ENCODE measurements around the gene ZDHHC14.

Gene ZDHHC14

DNA sequence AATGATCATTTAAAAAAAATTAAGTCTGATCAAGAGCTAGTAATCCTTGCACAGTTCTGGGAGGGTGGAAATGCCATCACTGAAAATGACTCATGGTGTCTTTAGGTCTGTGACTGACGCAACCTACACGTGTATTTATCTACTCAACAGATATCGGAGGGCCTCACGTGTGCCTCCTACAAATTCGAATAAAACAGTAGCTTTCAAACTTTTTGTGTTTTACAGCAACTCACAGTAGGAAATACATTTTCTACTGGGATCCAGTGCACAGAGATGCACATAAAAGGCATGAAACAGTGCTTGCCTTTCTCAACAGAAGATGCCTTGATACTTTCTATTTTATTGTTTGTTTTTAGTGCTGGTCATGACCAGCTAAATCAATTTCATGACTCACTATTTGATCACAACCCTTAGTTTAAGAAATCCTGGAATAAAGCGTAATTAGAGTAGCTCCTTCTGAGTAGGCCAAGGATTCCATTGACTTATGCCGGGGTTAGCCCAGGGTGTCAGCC is 232.1 kb downstream of the ZDHHC14 start:
- no peak for DNase-seq (ENCODE audit: low read depth, low spot score)
- H3K4me3 ChIP-seq (ENCODE audit: low read length), result no peak overlapping the region

DNA sequence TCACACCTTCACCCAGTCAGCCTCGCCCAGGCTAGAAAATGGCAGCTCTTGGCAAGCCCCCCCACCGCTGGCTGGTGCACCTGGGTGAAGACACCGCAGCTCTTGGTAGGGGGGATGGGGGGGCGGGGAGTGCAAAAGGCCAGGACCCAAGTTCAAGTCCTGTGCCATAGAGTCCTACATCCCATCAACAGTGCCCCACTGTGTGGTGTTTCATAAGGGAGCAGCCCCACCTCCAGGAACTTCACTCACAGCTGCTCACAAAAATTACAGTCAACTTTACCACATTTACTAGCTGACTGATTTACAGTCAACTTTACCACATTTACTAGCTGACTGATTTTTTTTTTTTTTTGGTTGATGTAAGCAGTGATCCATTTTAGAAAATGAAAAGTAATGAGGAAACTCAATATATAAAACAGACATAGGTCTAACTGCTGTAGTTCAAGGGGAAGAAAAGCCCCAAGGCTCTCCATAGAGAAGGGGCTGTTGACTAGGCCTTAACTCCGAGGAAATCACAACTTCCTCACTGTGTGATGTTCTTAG is 233.1 kb downstream of the ZDHHC14 start:
- peak; percentile 32 for DNase-seq (ENCODE audit: low read depth, low spot score)
- no peak overlapping the region for H3K4me3 ChIP-seq (ENCODE audit: low read length)

GRCh38 chr6:157615420-157615769 is 234.4 kb downstream of the ZDHHC14 start:
- no peak overlapping the region for H3K4me3 ChIP-seq (ENCODE audit: low read length)
- no peak for DNase-seq (ENCODE audit: low read depth, low spot score)

- H3K4me3 ChIP-seq (ENCODE audit: low read length), result no peak overlapping the region
- DNase-seq (ENCODE audit: low read depth, low spot score), result no peak
Observed at GRCh38 chr6:157615951-157616350, 235.0 kb downstream of the ZDHHC14 start.

DNA sequence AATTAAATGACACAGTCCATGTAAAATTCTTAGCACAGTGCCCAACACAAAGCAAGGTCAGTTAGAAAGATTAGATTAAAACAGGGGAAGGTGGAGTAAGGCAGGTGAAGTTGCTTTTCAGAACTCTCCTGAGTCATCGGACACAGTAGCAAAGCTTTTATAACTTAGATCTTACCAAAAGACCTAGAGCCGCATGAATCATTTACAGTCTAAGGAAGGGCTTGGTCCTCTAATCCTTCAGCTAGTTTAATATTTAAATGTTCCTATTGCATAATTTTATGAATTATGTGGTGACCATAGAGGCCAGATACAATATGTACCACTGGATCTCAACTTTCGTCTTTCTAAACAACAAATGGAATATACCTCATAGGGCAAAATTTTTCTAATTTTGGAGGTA is 240.0 kb downstream of the ZDHHC14 start:
- no peak for DNase-seq (ENCODE audit: low read depth, low spot score)
- no peak overlapping the region for H3K4me3 ChIP-seq (ENCODE audit: low read length)

DNA sequence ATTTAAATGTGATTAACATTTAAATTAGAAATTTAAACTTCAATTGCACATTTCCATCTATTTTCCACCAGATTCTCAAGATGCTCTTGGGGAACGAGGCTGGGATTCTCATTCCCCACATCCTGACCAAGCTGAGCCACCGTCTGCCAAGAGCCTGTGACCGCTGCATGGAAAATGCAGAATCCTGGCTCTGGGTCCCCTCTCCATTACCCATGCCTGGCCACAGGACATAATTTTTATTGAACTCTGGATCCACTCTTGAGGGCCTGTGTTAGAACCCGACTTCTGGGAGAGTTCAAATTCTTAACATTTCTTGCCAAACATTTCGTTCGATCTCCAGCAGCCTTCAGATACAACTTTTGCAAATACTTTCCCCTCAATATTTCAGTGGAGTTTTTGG is 240.4 kb downstream of the ZDHHC14 start:
- no peak overlapping the region for H3K4me3 ChIP-seq (ENCODE audit: low read length)
- no peak for DNase-seq (ENCODE audit: low read depth, low spot score)

DNA sequence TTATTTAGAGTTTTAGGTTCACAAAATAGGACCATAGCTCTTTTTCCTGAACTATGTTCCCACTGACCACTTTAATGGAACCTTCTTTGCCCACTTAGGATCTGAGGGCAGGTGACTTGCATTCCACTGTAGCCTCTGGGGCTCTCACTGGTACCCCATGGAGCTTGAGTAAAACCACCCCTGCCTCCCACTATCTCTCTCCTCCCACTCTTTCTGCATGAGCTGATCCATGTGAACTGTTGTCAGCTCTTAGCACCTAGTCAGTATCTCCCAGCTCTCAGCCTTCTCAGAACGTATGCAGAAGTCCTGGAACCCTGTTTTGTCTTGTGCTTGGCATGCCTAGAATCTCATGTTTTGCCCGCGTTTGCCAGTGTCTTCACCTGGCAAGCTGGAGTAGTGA is 241.4 kb downstream of the ZDHHC14 start:
- no peak for DNase-seq (ENCODE audit: low read depth, low spot score)
- no peak overlapping the region for H3K4me3 ChIP-seq (ENCODE audit: low read length)

DNA sequence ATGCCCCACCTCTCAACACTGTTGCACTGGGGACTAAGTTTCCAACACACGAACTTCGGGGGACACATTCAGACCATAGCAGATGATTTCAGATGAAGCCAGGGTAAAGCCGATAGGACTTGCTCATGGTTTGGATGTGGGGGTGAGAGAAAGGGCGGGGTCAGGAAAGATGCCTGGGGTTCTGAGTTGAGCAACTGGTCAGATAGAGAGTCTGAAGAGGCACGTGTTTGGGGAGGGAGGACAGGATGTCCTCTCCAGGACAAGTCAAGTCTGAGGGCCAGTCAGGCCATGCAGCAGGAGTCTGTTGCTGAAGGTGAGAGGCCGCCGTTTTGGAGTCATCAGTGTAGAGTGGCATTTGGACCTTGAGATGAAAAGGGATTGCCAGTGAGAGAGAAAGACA is 244.1 kb downstream of the ZDHHC14 start:
- no peak for DNase-seq (ENCODE audit: low read depth, low spot score)
- H3K4me3 ChIP-seq (ENCODE audit: low read length), result no peak overlapping the region

- H3K4me3 ChIP-seq (ENCODE audit: low read length), result no peak overlapping the region
- no peak for DNase-seq (ENCODE audit: low read depth, low spot score)
Observed at GRCh38 chr6:157625764-157626163, 244.8 kb downstream of the ZDHHC14 start.

DNA sequence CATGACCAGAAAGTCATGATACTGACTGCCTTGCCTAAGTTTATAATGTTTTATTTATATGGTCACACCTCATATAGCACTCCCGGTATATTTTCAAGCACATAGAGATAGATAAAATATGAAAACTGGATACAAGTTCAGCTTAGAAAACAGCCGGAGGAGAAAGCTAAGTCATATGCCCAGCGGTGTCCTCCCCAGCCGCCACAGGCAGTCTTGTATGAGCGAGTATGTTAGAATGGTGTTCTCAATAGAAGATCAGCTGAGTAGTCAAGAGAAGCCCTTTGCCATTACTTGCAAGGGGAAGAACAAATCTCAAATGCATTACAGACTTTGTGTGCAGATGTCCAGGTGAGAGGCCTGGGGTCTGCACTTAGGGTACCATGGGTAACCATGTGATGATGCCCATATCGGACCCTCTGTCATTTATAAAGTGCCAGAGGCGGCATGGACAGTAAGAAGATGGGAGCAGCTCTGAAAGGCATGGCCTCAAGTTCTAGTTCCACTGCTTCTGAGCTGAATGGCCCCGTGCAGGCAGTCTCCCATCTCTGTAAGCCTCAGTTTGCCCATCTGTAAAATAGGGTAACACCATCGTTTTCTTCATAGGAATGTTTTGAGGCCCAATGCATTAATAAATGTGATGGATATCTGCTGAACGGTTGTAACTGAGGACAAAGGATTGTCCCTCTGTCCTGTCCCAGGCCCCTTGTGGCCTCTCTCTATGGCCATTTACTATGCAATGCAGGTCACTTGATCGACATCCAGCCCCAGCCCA is 246.4 kb downstream of the ZDHHC14 start:
- H3K4me3 ChIP-seq (ENCODE audit: low read length), result no peak overlapping the region
- no peak for DNase-seq (ENCODE audit: low read depth, low spot score)

GRCh38 chr6:157628463-157628862 is 247.5 kb downstream of the ZDHHC14 start:
- no peak overlapping the region for H3K4me3 ChIP-seq (ENCODE audit: low read length)
- DNase-seq (ENCODE audit: low read depth, low spot score), result no peak

- DNase-seq (ENCODE audit: low read depth, low spot score), result peak; percentile 34
- no peak overlapping the region for H3K4me3 ChIP-seq (ENCODE audit: low read length)
Observed at GRCh38 chr6:157629220-157629619, 248.2 kb downstream of the ZDHHC14 start.

DNA sequence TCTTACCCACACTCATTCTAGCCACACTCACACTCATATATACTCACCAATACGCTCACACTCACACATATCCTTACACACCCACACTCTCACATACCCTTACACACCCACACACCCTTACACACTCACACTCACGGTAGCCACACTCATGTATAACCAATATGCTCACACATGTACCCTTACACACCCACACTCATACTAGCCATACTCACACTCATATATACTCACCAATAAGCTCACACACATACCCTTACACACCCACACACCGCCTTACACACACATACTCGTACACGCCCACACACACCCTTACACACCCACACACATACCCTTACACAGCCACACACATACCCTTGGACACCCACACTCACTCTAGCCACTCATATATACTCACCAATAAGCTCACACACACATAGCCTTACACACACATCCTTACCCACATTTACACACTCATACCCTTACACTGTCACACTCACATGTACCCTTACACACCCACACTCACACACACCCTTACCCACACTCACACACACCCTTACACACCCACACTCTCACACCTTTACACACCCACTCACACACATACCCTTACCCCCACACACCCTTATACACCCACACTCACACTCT is 249.6 kb downstream of the ZDHHC14 start:
- no peak overlapping the region for H3K4me3 ChIP-seq (ENCODE audit: low read length)
- no peak for DNase-seq (ENCODE audit: low read depth, low spot score)

DNA sequence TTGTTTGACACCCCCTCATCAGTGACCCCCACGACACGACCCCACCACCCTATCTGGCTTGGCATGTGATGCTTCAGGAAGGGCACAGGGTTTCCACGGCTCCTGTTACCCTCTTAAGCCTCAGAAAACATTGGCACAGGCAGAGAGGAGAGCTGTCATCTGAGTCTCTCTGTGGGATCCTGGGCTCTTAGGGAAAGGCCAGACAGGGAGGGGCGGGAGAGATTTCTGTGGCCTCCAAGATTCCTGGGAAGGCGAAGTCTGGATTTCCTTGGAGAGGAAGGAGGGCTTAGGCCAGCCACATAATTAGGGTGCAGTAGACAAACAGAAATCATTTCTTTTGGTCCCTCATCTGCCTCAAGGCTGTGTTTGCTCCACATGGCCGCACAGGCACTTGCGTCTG is 250.4 kb downstream of the ZDHHC14 start:
- no peak for DNase-seq (ENCODE audit: low read depth, low spot score)
- H3K4me3 ChIP-seq (ENCODE audit: low read length), result no peak overlapping the region

DNA sequence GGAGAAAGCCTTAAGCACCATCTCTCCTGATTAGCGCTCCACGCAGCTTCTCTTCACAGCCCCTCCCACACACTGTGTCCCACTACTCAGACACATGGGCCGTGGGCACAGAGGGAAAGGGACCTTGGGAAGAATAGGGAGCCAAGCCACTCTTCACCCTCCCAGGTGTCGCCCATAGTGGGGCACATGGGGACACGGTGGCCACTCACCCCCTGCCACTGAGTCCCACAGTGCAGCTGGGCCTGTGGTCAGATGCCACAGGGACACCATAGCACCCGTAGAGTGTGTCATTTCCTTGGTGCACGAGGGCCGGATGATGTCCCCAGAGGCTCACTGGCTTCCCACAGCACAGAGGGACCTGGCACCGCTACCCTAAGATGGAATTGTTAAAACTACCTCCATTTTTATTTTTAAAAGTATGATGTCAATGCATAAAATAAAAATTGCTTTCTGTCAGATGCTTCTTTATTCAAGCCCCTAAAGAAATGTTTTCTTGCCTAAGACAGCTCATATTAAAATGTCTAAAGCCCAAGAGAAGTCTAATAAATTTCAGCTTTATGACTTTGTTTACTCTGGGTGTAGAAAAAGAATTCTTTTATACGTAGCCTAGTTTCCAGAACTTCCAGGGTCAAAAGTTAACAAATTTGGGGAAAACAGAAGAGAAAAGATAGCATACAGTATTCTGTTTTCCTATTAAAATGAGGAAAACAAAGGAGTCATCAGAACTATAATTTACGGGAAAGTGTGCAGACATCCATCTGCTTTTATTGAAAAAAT is 251.0 kb downstream of the ZDHHC14 start:
- no peak for DNase-seq (ENCODE audit: low read depth, low spot score)
- no peak overlapping the region for H3K4me3 ChIP-seq (ENCODE audit: low read length)

GRCh38 chr6:157632821-157633220 is 251.8 kb downstream of the ZDHHC14 start:
- DNase-seq (ENCODE audit: low read depth, low spot score), result no peak
- H3K4me3 ChIP-seq (ENCODE audit: low read length), result no peak overlapping the region

DNA sequence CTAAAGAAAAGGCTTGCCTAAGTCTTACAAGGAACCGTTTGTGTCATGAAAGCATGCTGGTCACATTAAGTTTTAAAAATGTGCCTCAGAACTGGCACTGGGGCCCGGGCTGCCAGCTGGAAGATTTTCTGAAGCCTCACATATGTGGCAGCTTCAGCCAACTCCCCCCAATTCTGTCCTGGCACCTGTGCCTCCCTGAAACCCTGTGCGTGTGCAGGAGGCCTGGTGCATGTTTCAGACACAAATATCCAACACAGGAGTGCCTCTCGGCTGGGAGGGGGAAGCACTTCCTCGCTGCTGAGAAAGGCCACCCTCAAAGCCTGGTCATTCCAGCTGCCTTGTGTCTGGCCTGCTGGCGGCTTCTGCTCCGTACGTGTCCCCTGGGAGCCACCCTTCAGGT is 253.6 kb downstream of the ZDHHC14 start:
- no peak for DNase-seq (ENCODE audit: low read depth, low spot score)
- no peak overlapping the region for H3K4me3 ChIP-seq (ENCODE audit: low read length)

GRCh38 chr6:157635388-157636244 is 254.6 kb downstream of the ZDHHC14 start:
- no peak for DNase-seq (ENCODE audit: low read depth, low spot score)
- no peak overlapping the region for H3K4me3 ChIP-seq (ENCODE audit: low read length)

DNA sequence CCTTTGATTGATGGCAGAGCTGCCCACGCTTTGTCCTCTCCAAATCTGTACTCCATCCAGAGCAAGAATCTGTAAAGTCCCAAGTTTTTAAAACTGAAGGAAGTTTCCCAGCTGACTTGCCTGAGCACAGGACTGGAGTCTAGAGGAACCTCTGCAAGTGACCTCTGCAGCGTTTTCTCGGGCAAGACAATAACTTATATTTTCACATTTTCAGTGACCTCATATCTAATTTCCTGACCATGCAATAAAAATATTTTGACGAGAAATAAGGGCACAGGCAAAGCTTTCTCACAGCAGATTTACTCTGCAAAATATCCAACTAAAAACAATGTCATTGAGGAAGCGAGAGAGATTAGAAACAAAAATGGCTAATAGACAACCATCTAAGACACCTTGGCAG is 256.5 kb downstream of the ZDHHC14 start:
- no peak overlapping the region for H3K4me3 ChIP-seq (ENCODE audit: low read length)
- DNase-seq (ENCODE audit: low read depth, low spot score), result no peak

Data from Jurkat, Clone E6-1 (cell line).